ENCODE data around the gene PTX3. TPM values are rescaled to one million over a fixed set of nuclear protein-coding genes. Genes with fewer than 3 reads are reported as not detected.

The PTX3 gene
- total RNA-seq, 1 experiment from 2014 or later: 0.59 TPM

DNA sequence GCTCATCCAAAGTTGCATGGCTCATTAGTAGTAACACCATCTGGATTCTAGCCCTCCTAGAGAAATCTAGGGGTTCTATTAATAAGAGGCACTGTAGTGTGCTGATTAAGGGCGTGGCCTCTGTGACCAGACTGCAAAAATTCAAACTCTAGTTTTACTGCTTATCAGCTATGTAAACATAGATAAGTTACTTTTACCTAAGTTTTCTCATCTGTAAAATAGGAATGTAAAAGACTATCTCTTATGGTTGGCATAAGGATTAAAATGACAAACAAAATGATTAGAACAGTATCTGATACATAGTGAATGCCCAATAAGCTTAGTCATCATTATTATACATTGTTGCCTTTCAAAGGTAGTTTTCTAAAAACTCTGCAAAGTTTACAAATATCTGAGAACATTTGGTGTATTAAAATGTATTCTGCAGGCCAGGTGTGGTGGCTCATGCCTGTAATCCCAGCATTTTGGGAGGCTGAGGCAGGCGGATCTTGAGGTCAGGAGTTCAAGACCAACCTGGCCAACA, 4.5 kb downstream of the PTX3 start (continued):
- TF ChIP-seq FOXJ3 (CRISPR knock-in tag; IDR thresholded peaks at IDR 0.05; ENCODE audit: borderline replicate concordance) (no peak), ZBTB43 (CRISPR knock-in tag; IDR thresholded peaks at IDR 0.05) (no peak), USF1 (CRISPR knock-in tag; IDR thresholded peaks at IDR 0.05) (no peak), E2F4 (CRISPR knock-in tag; IDR thresholded peaks at IDR 0.05; ENCODE audit: borderline replicate concordance, low read depth) (no peak), ZNF512 (CRISPR knock-in tag; IDR thresholded peaks at IDR 0.05; ENCODE audit: borderline replicate concordance) (no peak)

GRCh38 chr3:157442729-157443128, 6.1 kb downstream of the PTX3 start:
- POLR2A ChIA-PET: no interaction called here

More at GRCh38 chr3:157442729-157443128, 6.1 kb downstream of the PTX3 start:
- Mint-ChIP-seq H3K36me3 (no peaks in the 10 kb centered on the region), H3K9me3 (no peaks in the 10 kb centered on the region), H3K27me3 (ENCODE audit: low read depth) (peaks cover 18% of the 10 kb centered on the region), H3K4me1 (peaks cover 8% of the 10 kb centered on the region), H3K27ac (no peak overlapping the region), H3K4me3 (no peak overlapping the region)
- CTCF ChIA-PET: no interaction called here
- DNase-seq (ENCODE audit: low spot score) (no peak), ATAC-seq (no peak)
- TF ChIP-seq KAT7 (CRISPR knock-in tag; IDR thresholded peaks at IDR 0.05; ENCODE audit: borderline replicate concordance) (no peak), NFATC4 (CRISPR knock-in tag; IDR thresholded peaks at IDR 0.05) (no peak), ZNF416 (CRISPR knock-in tag; IDR thresholded peaks at IDR 0.05) (no peak), ZNF423 (CRISPR knock-in tag; IDR thresholded peaks at IDR 0.05) (no peak), GRHL2 (CRISPR knock-in tag; IDR thresholded peaks at IDR 0.05; ENCODE audit: insufficient replicate concordance, severe bottlenecking) (no peak), ERG (CRISPR knock-in tag; IDR thresholded peaks at IDR 0.05) (no peak), ATF1 (CRISPR knock-in tag; IDR thresholded peaks at IDR 0.05) (no peak), JAZF1 (CRISPR knock-in tag; IDR thresholded peaks at IDR 0.05) (no peak), TCF7 (CRISPR knock-in tag; IDR thresholded peaks at IDR 0.05; ENCODE audit: low read depth) (no peak), SMAD3 (CRISPR knock-in tag; IDR thresholded peaks at IDR 0.05; ENCODE audit: borderline replicate concordance) (no peak), NR1H2 (CRISPR knock-in tag; IDR thresholded peaks at IDR 0.05) (no peak), SOX15 (CRISPR knock-in tag; IDR thresholded peaks at IDR 0.05) (no peak), MXD4 (CRISPR knock-in tag; IDR thresholded peaks at IDR 0.05; ENCODE audit: borderline replicate concordance) (no peak), TEAD1 (CRISPR knock-in tag; IDR thresholded peaks at IDR 0.05) (no peak)
- TF ChIP-seq, protein P1, sequence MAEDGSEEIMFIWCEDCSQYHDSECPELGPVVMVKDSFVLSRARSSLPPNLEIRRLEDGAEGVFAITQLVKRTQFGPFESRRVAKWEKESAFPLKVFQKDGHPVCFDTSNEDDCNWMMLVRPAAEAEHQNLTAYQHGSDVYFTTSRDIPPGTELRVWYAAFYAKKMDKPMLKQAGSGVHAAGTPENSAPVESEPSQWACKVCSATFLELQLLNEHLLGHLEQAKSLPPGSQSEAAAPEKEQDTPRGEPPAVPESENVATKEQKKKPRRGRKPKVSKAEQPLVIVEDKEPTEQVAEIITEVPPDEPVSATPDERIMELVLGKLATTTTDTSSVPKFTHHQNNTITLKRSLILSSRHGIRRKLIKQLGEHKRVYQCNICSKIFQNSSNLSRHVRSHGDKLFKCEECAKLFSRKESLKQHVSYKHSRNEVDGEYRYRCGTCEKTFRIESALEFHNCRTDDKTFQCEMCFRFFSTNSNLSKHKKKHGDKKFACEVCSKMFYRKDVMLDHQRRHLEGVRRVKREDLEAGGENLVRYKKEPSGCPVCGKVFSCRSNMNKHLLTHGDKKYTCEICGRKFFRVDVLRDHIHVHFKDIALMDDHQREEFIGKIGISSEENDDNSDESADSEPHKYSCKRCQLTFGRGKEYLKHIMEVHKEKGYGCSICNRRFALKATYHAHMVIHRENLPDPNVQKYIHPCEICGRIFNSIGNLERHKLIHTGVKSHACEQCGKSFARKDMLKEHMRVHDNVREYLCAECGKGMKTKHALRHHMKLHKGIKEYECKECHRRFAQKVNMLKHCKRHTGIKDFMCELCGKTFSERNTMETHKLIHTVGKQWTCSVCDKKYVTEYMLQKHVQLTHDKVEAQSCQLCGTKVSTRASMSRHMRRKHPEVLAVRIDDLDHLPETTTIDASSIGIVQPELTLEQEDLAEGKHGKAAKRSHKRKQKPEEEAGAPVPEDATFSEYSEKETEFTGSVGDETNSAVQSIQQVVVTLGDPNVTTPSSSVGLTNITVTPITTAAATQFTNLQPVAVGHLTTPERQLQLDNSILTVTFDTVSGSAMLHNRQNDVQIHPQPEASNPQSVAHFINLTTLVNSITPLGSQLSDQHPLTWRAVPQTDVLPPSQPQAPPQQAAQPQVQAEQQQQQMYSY (CRISPR knock-in tag; IDR thresholded peaks at IDR 0.05): no peak
- TF ChIP-seq, protein P2, sequence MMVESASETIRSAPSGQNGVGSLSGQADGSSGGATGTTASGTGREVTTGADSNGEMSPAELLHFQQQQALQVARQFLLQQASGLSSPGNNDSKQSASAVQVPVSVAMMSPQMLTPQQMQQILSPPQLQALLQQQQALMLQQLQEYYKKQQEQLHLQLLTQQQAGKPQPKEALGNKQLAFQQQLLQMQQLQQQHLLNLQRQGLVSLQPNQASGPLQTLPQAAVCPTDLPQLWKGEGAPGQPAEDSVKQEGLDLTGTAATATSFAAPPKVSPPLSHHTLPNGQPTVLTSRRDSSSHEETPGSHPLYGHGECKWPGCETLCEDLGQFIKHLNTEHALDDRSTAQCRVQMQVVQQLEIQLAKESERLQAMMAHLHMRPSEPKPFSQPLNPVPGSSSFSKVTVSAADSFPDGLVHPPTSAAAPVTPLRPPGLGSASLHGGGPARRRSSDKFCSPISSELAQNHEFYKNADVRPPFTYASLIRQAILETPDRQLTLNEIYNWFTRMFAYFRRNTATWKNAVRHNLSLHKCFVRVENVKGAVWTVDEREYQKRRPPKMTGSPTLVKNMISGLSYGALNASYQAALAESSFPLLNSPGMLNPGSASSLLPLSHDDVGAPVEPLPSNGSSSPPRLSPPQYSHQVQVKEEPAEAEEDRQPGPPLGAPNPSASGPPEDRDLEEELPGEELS (CRISPR knock-in tag; IDR thresholded peaks at IDR 0.05): no peak
- TF ChIP-seq, protein P3, sequence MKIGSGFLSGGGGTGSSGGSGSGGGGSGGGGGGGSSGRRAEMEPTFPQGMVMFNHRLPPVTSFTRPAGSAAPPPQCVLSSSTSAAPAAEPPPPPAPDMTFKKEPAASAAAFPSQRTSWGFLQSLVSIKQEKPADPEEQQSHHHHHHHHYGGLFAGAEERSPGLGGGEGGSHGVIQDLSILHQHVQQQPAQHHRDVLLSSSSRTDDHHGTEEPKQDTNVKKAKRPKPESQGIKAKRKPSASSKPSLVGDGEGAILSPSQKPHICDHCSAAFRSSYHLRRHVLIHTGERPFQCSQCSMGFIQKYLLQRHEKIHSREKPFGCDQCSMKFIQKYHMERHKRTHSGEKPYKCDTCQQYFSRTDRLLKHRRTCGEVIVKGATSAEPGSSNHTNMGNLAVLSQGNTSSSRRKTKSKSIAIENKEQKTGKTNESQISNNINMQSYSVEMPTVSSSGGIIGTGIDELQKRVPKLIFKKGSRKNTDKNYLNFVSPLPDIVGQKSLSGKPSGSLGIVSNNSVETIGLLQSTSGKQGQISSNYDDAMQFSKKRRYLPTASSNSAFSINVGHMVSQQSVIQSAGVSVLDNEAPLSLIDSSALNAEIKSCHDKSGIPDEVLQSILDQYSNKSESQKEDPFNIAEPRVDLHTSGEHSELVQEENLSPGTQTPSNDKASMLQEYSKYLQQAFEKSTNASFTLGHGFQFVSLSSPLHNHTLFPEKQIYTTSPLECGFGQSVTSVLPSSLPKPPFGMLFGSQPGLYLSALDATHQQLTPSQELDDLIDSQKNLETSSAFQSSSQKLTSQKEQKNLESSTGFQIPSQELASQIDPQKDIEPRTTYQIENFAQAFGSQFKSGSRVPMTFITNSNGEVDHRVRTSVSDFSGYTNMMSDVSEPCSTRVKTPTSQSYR (CRISPR knock-in tag; IDR thresholded peaks at IDR 0.05): no peak
